ENCODE results near the gene OGA.

DNA sequence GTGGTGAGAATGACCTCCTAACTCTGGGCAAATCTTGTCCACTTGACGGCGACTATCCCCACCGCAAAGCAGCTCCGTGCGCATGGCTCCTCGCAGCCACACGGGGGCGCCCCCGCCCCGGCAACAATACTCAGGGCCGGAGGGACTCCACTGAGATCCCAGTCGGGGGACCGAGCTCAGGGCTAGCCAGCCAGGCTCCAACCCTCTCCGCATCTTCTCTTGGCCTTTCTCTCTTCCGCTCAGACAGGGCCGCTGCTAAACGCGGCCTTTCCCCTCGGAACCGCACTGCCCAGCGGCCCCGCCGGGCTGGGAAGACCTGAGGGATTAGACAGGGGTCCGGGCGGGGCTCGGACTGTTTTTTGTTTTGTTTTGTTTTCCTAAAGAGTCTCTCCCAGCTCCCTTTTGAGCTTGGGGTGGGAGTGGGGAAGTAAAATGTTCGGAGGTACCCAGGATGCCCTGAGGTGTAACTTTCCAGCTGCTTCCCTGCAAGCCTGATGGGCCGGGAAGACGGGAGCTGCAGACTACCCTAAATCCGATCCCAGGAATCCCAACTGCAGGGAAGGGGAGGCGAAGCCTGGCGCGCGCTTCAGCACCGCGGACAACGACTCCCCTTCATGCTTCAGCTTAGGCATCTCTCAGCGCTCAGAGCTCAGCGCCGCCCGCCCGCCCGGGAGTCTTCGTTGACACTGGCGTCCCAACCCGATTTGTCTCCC lies 22.7 kb upstream of the OGA start:
- TF ChIP-seq, protein P1, sequence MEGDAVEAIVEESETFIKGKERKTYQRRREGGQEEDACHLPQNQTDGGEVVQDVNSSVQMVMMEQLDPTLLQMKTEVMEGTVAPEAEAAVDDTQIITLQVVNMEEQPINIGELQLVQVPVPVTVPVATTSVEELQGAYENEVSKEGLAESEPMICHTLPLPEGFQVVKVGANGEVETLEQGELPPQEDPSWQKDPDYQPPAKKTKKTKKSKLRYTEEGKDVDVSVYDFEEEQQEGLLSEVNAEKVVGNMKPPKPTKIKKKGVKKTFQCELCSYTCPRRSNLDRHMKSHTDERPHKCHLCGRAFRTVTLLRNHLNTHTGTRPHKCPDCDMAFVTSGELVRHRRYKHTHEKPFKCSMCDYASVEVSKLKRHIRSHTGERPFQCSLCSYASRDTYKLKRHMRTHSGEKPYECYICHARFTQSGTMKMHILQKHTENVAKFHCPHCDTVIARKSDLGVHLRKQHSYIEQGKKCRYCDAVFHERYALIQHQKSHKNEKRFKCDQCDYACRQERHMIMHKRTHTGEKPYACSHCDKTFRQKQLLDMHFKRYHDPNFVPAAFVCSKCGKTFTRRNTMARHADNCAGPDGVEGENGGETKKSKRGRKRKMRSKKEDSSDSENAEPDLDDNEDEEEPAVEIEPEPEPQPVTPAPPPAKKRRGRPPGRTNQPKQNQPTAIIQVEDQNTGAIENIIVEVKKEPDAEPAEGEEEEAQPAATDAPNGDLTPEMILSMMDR (IDR thresholded peaks at IDR 0.05; ENCODE audit: insufficient read depth, low read length, poor library complexity, severe bottlenecking) = peak; percentile 98
- TF ChIP-seq EZH2phosphoT487 (conservative IDR thresholded peaks at IDR 0.05; ENCODE audit: low read length) = no peak
